Mononuclear cell (primary cell): ENCODE results near the gene TBCK. TPM values are rescaled to one million over a fixed set of nuclear protein-coding genes. Genes with fewer than 3 reads are reported as not detected.
"Not testable (repeated sequence)": the region's sequence is repeated elsewhere in the genome, so short reads cannot be mapped to it uniquely, and the experiment has no call there.

ENCODE experiments used
- H3K27me3 ChIP-seq: 2 replicates; pipeline ENCODE4 v1.6.0; 2011; ENCODE audit warnings: low read length, control low read depth; ENCODE audit not compliant: insufficient read depth
- H3K4me1 ChIP-seq: 2 replicates; pipeline ENCODE4 v1.5.1; 2011; ENCODE audit warnings: mild to moderate bottlenecking, low read length, control low read depth; ENCODE audit not compliant: insufficient read depth
- H3K4me3 ChIP-seq: 2 replicates; pipeline ENCODE4 v1.5.1; 2011; ENCODE audit warnings: mild to moderate bottlenecking, low read length, moderate library complexity
- H3K9me3 ChIP-seq: 2 replicates; pipeline ENCODE4 v1.5.1; 2011; ENCODE audit warnings: low read depth, mild to moderate bottlenecking, control low read depth, low read length
- total RNA-seq: library from RNA; depleted of rRNA; stranded (reverse); fragments of >200 nt; gene quantifications from one replicate; pipeline ENCODE4 v1.2.3, GENCODE V29; 2012

TBCK gene
- total RNA-seq, 1 donor = 31.7 TPM

DNA sequence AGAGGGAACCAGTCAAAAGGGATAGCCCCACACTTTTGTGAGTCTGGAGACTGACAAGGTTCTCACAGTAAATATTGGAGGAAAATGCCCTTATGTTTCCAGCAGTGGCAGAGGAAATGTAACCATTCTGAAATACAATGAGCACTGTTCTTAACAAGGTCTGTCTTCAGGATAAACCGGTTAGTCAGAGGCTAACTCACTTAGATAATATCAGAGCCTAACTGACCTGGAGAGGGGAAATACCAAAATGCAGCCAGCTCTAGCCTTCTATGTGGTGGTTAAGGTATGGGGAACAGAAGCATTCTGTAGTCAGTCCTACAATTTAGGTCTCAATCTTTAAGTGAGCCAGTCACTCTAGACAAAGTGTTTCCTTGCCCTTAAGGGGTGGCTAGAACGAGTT, 70.8 kb downstream of the TBCK start:
- H3K4me1 ChIP-seq = no peaks in the 10 kb centered on the region
- no peaks in the 10 kb centered on the region for H3K27me3 ChIP-seq
- no peaks in the 10 kb centered on the region for H3K9me3 ChIP-seq
- no peak overlapping the region for H3K4me3 ChIP-seq

GRCh38 chr4:106240699-106241098, 75.3 kb downstream of the TBCK start:
- no peaks in the 10 kb centered on the region for H3K27me3 ChIP-seq
- no peaks in the 10 kb centered on the region for H3K9me3 ChIP-seq
- no peaks in the 10 kb centered on the region for H3K4me1 ChIP-seq
- no peak overlapping the region for H3K4me3 ChIP-seq

DNA sequence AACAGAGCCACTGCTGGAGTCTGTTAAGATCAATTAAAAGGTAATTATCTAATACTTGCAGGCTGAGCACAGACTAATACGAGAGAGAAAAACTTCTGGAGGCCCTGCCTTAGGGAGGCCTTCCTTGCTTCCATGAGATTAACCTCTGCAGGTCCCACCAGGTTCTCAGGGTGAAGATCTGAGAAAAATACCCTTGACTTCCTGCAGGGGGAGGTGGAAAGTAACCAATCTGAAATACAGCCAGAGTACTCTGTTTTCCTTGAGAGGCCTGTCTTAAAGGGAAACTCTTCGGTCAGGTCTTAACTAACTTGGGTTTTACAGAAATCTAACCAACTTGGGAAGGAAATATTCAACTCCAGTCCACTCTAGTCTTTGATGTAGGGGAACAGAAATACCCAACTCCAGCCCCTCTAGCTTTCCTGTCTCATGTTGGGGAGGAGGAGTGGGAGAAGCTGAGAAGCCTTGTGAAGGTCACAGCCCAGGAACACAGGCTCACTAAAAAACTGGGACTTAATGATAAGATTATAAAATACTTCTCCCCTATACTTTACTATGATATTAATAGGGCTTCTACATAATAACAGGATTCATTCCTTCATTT, 77.1 kb downstream of the TBCK start:
- Histone ChIP-seq H3K27me3 (no peaks in the 10 kb centered on the region), H3K4me3 (no peak overlapping the region), H3K4me1 (no peaks in the 10 kb centered on the region), H3K9me3 (no peaks in the 10 kb centered on the region)

- no peaks in the 10 kb centered on the region for H3K27me3 ChIP-seq
- H3K4me1 ChIP-seq = no peaks in the 10 kb centered on the region
Measured at GRCh38 chr4:106231931-106232330, 84.1 kb downstream of the TBCK start.

DNA sequence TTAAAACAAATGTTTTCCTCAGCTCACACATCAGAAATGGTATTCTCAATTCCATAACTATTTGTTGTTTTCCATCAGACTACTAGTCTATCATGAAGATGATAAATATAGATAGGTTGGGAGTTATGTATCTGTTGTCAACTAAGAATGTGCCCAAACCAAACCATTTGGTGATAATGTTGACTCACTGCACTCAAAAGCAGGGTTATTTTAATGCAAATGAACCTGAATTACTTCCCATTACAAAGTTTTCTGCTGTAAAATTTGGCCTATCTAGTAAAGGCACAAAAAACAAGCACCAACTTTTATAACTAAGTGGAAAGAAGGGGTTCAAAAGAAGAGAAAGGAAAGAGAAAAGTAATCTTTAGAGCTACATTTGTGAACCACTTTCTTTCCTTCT, 93.5 kb downstream of the TBCK start:
- Histone ChIP-seq H3K27me3 (no peaks in the 10 kb centered on the region), H3K9me3 (no peaks in the 10 kb centered on the region), H3K4me3 (no peak overlapping the region), H3K4me1 (no peaks in the 10 kb centered on the region)

More at GRCh38 chr4:106231931-106232330, 84.1 kb downstream of the TBCK start:
- H3K9me3 ChIP-seq = no peaks in the 10 kb centered on the region
- H3K4me3 ChIP-seq = no peak overlapping the region

GRCh38 chr4:106213291-106213690, 102.7 kb downstream of the TBCK start:
- not testable (repeated sequence) for H3K4me1 ChIP-seq, H3K27me3 ChIP-seq, H3K9me3 ChIP-seq, H3K4me3 ChIP-seq

DNA sequence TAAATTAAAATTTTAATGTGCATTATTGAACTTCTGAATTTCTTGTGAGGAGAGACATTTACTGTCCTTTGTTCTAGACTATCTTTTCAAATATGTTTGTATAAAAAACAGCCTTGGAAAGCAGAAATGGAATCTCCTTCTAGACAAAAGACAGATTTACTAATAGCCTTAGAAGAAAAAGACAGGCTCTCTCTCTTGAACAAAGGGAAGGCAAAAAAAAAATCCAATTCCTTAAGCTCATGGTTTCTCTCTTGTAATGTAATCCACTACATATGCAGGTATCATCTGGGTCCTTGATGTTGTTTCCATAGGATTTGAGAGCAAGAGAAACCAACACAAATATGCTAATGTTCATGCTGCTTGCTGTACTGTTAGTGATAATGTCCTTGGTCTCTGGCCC, 106.0 kb downstream of the TBCK start:
- Histone ChIP-seq H3K27me3 (no peaks in the 10 kb centered on the region), H3K4me1 (no peaks in the 10 kb centered on the region), H3K9me3 (no peaks in the 10 kb centered on the region), H3K4me3 (no peak overlapping the region)

DNA sequence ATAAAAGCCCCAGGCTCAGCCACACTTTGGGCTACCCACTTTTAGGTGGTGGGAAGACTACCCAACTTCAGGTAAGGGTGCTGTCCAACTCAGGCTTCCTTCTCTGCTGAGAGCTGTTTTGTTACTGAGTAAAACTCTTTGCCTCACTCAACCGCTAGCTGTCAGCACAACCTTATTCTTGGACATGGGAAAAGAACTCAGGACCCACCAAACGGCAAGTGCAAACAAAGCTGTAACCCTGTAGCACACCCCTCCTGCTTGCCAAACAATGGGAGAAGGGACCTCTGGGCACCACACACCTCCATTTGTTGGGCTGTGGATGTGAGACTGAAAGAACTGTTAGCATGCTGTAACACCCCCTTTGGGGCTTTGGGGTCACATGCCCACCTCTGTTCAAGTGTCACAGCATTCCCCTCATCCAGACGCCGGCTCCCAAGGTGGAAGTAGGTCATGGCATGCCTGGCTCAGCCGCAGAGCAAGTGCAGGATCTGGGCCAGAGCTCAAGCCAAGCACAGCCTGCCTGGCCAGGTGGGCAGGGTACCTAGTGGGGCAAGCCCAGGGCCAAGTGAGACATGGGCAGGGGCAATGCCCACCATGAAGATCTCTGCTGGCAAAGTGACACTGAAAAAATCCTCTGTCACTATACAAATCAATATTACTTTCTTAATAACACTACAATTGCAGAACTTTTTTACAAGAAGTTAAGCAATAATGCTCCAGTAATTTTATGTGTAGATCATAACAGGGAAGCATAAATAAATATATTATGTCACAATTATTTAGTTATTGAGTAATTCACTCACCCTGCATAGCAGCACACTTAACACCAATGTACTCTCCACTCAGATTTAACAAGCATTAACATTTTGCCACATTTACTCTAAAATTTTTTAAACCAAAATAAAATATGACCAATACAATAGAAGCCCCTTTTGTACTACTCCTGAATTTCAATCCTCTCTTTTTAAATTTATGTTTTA, 107.2 kb downstream of the TBCK start:
- no peaks in the 10 kb centered on the region for H3K9me3 ChIP-seq
- no peak overlapping the region for H3K4me3 ChIP-seq
- H3K27me3 ChIP-seq = no peaks in the 10 kb centered on the region
- no peaks in the 10 kb centered on the region for H3K4me1 ChIP-seq

DNA sequence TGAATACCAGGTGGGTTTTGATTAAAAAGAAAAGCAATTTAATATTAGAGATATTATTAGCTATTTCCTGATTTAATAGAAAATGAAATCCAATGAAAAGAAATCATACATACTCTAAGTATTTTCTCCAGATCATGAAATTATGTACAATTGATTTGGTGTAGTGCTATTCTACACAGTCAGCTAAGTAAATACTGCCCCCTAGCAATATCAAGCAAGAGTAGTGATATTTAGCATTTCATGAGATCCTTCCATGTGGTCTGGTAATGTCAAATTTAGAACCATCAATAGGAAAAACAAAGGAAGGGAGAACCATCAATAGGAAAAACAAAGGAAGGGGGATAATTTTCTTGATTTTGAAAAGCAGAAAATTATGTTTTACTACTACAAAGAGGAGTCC, 114.6 kb downstream of the TBCK start:
- Histone ChIP-seq H3K9me3 (no peaks in the 10 kb centered on the region), H3K4me3 (no peak overlapping the region), H3K4me1 (no peaks in the 10 kb centered on the region), H3K27me3 (no peaks in the 10 kb centered on the region)

GRCh38 chr4:106195435-106195950, 120.5 kb downstream of the TBCK start:
- Histone ChIP-seq H3K9me3 (no peaks in the 10 kb centered on the region), H3K27me3 (no peaks in the 10 kb centered on the region)

GRCh38 chr4:106194801-106195200, 121.2 kb downstream of the TBCK start:
- H3K27me3 ChIP-seq = no peaks in the 10 kb centered on the region
- no peaks in the 10 kb centered on the region for H3K9me3 ChIP-seq
- H3K4me3 ChIP-seq = no peak overlapping the region
- no peaks in the 10 kb centered on the region for H3K4me1 ChIP-seq

More at GRCh38 chr4:106195435-106195950, 120.5 kb downstream of the TBCK start:
- Histone ChIP-seq H3K4me3 (no peak overlapping the region), H3K4me1 (no peaks in the 10 kb centered on the region)

DNA sequence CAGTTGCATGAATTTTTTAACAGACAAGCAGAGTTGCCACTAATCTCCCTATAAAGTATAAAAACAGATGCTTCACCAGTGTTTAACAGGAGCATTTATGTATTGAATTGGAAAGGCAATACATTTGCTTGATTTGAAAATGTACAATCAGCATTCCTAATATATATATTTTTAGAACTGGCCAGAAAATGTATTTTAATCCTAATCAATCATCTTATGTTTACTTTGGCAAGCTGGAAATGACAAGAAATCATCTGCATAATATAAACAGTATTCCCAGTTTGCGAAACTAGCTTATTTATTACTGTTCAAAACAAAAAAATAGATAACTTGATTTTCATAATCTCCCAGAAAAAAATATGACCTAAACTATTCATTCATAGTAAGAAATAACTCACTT, 123.9 kb downstream of the TBCK start:
- H3K4me3 ChIP-seq = no peak overlapping the region
- no peaks in the 10 kb centered on the region for H3K4me1 ChIP-seq
- no peaks in the 10 kb centered on the region for H3K9me3 ChIP-seq
- H3K27me3 ChIP-seq = no peaks in the 10 kb centered on the region

DNA sequence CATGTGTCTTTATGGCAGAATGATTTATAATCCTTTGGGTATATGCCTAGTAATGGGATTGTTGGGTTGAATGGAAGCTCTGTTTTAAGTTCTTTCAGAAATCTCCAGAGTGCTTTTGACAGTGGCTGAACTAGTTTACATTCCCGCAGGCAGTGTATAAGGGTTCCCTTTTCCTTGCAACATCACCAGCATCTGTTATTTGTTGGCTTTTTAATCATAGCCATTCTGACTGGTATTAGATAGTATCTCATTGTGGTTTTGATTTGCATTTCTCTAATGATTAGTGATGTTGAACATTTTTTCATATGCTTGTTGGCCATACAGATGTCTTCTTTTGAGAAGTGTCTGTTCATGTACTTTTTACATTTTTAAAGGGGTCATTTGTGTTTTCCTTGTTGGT, 129.8 kb downstream of the TBCK start:
- Histone ChIP-seq H3K27me3 (no peaks in the 10 kb centered on the region), H3K9me3 (no peaks in the 10 kb centered on the region), H3K4me3 (no peak overlapping the region), H3K4me1 (no peaks in the 10 kb centered on the region)

- Histone ChIP-seq H3K27me3 (no peaks in the 10 kb centered on the region), H3K9me3 (peaks cover 4% of the 10 kb centered on the region), H3K4me1 (no peaks in the 10 kb centered on the region), H3K4me3 (no peak overlapping the region)
Measured at GRCh38 chr4:106183551-106183950, 132.5 kb downstream of the TBCK start.

DNA sequence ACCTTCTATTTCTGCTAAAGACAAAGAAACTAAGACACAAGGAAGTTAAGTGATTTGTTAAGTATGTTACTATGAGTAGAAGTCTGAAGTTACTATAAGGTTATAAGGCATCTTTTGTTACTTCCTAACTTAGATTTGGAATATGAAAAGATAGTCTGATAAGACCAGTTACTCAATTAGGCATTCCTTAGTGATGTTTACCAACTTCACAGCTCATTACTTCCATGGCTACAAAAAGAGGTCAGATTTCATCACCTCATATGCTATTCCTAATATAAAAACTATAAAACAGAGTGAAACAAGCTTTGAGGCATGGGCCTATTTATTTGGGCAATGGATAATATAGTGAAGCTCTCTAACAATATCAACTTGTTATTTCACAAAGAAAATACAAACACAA, 143.1 kb downstream of the TBCK start:
- no peaks in the 10 kb centered on the region for H3K4me1 ChIP-seq
- no peaks in the 10 kb centered on the region for H3K9me3 ChIP-seq
- no peaks in the 10 kb centered on the region for H3K27me3 ChIP-seq
- no peak overlapping the region for H3K4me3 ChIP-seq
